HG02973 (cell line): ENCODE data around the gene PCSK2.

ENCODE experiments used
- ATAC-seq: cut with Tn5 transposase; IDR thresholded peaks from one replicate; pipeline ENCODE4 v1.9.1; 2021; ENCODE audit warnings: moderate library complexity; ENCODE audit not compliant: unreplicated experiment

Gene PCSK2

DNA sequence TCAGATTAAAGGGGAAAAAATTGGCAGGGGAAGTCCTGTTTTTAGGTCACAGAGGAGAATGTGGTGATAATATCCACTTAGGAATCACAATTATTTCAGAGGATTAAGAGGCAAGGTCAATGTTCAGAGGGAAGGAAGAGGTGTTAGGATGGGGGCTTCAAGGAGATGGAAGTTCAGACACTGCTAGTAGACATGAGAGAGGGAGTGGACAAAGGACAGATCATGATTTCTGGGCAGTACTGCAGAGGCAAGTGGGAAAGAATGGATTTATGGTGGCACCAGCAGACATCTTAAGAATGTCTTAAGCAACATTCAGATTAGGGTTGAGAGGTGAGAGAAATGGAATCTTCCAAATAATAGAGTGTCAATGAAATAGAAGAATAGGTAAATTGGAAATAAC is 9.9 kb downstream of the PCSK2 start:
- ATAC-seq = no peak

DNA sequence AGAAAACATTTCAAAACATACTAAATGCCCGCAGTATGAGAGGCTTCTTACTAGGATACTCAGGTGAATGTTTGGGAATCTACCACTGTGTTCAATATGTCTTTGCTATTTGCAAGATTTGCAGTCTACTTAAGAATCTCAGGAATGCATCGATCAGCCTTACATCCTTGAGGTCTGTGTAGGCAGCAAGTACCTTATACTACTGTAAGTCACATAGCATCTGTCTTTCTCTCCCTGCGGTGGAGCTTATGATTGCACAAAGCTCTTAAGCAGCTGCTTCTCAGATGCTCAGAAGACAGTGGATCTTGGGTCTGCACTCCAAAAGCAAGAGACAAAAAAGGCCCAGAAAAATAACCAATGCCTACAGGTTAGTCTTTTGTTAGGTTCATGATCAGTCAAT is 21.4 kb downstream of the PCSK2 start:
- no peak for ATAC-seq

DNA sequence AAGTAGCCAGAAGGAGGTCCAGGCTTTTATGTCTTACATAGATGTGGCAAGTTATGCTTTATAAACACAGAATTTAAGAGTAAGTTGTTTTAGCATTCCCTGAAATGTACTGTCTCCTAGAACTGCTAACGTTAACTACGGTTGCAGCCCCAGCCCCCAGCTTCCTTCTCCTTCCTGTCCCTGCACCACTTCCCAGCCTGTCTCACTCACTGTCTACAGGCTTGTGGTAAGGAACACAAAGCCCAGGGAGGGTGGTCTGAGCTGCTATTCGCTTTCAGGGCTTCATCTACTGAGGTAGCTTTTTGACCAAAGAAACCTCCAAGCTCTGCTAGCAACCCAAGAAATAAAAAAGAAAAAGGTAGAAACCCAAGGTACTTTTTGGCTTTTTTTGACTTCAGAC is 35.9 kb downstream of the PCSK2 start:
- ATAC-seq = no peak

DNA sequence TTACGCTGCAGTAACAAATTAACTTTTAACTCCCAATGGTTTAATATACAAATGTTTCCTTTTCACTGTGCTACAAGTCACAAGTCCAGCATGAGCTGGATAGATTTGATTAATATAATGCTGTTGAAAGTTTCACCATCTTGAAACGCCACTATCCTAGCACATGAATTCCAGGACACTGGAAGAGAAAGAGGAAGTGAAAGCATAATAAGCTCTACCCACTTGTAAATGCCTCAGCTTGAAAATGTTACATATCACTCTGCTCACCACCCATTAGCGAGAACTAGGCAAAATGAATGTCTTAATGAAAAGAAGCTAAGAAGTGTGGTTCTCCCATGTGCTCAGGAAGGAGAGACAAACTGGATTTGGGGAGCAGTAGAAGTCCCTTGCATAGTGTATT is 46.9 kb downstream of the PCSK2 start:
- ATAC-seq = no peak

DNA sequence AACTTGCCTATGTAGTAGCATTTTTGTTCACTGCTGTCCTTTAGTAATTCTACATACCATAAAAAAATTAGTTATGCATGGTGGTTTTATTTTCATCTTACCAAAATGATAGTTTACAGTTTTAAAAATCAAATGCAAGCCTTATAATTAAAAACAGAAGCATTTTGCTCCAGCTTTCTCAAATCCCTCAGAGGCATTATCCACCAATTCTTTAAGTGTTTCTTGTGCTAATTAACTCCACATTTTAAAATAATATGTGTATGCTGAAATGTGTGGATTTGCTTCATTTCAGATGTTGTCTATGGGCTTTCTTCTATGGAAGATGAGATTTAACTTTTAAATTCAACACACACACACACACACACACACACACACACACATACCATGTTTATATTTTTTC is 49.3 kb downstream of the PCSK2 start:
- ATAC-seq = no peak

DNA sequence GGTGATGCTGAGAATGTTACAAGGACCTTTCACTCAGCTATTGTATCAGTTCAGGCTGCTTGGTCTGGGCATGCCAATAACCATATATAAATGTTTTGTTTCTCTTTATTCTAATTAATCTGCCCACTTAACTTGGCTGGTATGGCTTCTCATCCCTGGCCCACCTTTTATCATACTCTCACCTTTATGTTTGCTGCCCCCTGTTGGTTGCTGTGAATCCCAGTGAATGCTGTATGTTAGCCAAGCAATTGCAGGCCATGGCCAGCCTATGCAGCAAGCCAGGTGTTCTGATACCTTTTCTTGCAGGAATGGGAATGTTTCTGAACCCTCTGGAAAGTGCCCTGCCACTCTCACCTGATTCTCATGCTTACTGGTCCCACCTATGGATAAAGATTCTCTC is 54.6 kb downstream of the PCSK2 start:
- ATAC-seq = no peak

DNA sequence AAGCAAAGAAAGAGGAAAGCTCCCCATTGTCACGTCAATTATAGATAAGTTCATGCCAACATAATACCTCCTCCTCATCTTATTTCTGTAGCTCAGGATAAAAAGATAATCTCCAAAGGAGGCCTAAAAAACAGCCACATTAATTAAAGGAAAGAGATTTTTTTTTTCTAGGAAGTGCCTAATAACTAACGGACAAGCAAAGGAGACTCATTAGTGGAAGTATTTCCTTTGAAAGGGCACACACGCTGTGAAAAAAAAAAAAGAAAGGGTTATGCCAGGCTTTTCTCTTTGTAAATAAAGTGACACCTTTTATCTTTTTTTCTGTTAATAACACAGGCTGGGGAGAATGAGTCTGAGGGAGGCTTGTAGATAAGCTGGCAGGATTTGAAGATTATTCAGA is 55.7 kb downstream of the PCSK2 start:
- no peak for ATAC-seq

DNA sequence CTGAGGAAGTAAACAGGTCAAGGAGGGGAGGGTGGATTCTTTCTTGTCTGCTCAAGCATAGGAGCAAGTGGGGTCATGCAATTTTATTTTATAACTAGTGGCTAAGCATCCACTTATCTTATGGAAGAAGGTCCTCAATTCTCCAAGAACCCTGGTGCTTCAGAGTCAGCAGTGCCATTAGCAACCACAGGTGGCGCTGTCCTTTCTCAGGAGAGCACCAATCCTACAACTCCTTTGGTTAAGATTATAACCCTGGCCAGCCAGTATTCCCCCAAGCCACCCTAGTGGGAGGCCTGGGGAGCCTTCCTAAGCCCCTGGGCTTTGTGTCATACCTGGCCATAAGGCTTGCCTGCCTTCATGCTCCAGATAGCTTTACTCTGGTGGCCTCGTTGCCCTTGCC is 60.7 kb downstream of the PCSK2 start:
- no peak for ATAC-seq

DNA sequence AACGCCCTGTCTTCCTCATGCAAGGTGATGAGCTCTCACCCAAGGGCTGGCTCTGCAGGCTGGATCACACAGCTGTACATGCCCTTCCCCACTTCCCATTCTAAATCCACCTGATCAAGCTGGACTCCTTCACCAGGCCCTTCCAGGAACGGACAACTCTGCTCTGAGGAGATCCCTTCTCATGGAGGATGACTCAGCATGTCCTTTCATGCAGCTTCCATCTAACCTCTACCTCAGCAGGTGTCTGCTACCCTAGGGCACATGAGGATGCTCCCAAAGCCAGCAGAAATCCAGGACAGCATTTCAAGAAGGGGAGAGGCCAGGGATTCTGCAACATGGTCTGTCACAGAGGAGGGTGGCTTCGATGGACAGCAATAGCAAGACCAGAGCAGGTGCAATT is 61.2 kb downstream of the PCSK2 start:
- no peak for ATAC-seq

DNA sequence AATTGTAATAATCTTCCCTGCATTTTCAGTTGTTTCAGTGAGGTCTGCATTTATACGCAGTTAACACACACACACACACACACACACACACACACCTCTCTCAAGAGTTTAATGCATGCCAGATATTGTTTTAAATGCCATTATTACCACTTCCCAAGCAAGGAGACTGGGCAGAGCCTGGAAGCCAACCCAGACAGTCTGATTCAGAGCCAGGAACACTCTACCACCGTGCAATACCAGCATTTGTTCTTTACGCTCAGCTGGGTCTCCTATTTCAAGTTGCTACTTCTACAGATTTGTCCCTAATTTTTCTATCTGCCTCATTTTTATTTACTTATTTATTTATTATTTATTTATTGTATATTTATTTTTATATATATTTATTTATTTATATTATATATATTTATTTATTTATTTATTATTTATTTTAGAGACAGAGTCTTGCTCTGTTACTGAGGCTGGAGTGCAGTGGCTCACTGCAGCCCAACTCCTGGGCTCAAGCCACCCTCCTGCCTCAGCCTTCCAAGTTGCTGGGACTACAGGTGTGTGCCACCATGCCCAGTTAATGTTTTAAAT is 68.4 kb downstream of the PCSK2 start:
- ATAC-seq = no peak

DNA sequence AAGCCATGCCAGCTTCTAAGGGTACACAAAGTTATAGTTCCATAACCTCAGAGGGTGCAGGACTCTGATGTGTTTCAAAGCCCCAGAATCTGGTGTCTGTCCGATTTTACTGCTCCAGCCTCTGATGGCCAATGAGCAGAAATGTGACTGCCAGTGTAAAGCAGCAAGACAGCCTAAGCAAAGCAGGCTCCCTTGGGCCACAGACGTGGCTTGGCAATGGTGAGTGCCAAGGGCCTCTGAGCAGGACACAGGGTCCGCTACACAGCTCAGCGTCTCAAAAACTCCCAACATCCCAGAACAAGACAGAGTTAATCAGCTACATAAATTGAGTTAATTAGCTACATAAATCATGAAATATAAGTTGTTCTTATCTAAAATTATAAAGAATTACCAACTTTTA is 69.2 kb downstream of the PCSK2 start:
- no peak for ATAC-seq

DNA sequence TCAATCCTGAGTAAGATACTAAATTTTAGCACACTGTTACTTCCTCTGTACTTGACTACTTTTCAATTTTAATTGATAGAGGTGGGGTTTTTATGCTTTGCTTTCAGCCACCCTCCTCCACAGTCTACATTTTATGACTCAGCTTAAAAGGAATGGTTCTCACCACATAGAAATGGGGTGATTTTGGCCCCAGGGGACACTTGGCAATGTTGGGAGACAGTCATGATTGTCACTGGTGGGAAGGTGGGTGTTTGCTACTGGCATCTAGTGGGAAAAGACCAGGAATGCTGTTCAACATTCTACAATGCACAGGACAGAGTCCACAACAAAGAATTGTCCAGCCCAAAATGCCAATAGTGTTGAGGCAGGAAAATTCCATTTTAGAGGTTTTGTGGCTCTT is 71.3 kb downstream of the PCSK2 start:
- no peak for ATAC-seq

DNA sequence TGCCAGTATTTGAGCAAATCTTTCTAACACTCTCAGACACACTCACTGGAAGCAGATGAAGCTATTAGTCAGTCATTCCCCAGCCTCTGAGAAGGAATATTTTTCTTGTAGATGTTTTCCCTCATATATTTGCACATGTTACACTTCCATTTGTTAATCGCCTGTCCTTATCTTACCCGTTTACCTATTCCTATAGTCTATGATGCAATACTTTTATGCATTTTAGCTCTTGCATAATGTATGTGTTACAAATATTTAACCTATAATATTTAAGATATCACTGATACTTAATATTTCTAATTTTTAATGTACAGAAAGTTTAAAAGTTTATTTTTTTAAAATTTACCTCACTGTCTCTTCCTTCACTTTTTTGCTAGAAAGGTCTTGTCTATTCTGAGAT is 71.9 kb downstream of the PCSK2 start:
- no peak for ATAC-seq

DNA sequence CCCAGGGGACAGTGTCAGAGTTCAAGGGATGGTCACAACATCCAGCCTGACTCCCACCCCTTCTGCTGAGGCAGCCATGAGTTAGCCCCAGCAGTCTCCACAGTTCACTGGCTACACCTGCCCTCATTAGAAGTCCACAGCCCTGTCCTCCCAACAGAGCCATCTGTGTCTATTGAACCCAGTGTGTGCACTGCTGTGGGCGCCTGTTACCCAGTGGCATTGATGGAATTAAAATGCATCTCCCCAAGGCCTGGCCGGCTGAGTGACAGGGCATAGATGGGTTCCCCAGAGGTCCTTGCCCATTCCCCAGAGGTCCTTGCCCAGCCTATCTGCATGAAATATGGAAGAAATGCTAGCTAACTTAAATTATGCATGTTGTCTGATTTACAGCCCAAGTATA is 73.3 kb downstream of the PCSK2 start:
- no peak for ATAC-seq

DNA sequence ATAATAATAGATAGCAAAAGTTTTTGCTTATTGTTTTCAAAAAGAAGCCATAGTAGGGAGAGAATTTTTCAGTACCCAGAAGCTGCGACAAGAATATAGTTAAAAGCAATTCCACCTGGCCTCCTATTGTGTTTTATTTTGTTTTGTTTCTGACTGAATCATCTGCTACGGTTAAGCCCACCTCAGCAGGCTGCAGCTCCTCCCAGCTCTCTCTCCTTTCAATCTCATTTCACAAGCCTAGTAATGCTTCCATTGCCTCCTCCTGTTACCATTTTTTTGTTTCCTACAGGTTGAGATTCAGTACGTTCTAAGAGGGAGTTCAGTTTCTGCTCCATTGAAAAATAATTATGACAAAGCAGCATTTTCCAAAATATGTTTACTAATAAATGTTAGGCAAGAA is 77.9 kb downstream of the PCSK2 start:
- ATAC-seq = no peak

DNA sequence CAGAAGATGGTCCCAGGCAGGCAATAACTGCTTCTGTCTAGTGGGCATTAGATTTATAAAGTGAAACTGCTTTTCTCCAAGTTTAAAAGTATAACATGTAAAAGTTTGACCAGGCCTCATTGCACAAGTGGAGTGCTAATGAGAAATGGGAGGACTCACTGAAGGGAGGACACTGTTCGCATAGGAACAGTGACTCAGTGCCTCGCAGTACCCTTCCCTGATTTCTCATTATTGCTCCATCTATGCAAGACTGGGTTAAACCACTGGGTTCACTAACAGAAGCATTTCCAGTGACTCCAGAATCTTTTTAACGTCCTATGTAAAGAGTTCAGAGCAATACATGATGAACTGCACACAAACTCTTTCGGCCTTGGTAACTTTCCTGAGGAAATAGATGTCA is 79.6 kb downstream of the PCSK2 start:
- ATAC-seq = no peak

DNA sequence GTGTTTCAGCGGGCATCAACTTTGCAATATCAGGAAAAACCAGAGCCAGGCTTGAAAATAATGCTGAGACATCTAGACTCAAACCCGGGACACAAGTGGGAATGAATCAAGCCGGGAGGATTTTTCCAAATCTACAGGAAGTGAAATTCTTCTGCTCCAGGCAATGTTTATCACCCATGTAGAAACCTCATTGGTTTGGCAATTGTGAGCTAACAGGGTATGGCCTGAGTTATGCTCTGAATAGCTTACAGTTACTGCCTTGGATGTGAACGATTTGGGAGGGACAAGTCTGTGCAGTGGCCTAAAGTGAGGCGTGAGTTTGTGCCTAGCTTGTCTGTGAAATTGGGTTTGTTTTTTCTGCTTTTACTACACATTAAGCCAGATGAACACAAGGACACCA is 87.4 kb downstream of the PCSK2 start:
- ATAC-seq = no peak

DNA sequence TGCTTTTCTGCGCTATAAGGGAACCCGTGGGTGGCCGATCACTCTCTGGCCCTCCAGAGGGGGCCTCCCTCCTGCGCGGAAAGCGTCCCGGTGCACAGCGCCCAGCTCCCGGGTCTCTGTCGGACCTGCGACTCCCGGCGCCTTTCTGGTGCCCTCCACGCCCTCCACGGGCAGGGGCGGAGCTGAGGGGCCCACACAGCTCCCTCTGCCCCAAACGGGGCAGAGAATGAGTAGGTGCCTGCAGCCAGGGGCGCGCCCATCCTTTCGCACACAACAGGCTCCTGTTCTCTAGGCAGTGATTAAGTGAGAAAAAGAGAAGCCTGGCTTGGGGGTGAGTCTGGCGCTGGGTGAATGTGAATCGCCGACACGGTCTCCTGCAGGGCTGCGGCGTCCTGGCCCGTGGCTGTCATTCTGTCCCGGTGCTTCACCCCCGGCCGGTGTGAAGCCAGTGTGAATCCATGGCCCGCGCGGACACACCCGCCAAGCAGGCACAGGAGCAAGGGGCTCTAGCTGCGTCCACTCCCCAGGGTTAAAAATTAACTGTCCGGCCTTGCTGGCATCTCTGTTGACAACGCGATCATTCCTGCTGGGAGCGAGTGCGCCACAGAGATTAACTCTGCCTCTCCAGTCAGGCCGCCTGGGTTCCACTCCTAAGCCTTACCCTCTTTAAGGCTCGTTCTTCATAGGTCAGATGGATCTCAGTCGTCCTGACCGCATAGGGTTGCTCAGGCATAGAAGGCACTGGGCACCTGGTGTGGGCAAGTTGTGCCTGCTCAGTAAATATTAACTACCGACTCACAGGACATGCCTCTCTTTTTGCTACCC is 88.8 kb downstream of the PCSK2 start:
- ATAC-seq = no peak

DNA sequence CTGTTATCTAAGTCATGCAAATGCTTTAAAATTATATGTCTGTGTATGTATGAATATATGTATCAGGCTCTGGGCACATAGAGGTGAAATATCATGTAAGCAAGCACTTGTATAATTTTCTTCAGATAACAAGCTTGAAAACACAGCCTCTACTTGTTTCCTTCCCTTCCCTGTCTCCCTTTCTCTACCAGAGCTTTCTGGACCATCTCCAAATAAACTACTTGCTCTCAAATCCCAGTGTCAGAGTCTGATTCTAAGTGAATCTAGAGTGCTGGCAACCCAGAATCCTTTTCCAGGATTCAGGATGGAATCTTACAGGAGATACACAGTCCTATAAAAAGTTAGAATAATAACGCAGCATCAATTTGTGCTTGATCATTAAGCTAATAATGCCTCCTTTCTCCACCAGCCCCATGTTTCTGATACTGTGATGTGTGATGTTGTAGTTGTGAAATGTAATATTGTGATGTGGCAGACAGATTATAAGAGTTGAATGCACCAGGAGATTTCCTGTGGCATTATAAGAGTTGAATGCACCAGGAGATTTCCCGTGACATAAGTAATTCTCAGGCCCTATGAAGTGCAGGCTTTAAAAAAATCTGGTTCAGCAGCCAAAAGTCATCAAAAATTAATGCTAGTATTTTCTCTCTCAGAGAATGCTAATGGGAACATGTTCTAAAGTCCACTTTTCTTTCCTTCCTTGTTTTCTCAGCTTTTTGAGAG is 89.6 kb downstream of the PCSK2 start:
- ATAC-seq = no peak

DNA sequence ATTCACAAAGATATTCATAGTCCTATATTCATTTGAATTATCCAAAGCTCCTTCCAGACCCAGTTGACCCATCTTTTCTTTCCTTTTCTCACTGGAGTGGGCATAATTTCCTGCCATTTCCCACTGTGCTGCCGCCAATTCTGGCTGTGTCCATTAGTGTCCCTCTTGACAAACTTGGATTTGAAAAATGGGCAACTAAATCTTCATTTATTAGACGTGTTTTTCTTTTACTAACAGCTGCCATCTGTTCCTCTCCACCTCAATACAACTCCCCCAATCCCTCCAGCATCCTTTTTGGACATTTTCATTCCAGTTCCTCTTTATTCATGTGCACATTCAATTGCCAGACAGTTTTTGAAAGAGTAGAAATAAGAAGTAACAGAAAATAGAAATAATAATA is 90.5 kb downstream of the PCSK2 start:
- ATAC-seq = no peak

DNA sequence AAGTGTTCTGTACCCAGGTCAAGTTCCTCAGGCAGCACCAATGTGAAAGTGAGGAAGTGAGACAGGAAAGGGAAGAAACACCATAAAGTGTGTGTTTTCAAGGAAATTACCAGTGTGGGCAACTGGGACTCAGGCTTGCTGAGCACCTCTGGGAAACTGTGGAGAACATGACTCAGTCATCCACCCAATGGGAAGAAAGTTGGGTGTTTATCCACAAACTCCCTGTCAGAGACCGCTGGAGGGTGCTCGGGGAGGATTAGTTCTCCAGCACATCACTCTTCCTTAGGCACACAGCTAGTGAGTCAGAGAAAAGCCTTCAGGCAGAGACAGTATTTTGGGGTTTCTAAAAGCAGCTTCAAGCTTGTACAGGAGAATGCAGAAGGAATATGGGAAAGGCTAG is 93.6 kb downstream of the PCSK2 start:
- no peak for ATAC-seq

DNA sequence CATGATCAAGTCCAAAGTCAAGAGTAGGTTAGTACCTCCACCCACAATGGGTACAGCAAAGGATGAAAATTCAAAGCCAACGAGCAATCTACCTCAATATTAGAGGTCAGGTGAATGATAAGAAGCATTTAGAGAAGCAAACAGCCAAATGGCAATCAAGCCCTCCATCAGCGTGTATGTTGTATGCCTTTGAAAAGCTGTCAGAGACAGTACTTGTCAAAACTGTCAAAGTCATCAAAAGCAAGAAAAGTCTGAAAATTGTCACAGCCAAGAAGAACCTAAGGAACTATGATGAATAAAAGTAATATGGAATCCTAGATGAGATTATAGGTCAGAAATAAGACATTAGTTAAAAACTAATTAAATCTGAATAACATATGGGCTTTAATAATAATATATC is 99.3 kb downstream of the PCSK2 start:
- no peak for ATAC-seq
